NCI-H82 treated with DMSO at 0.1 percent for 48 hours (cell line): ENCODE measurements around the gene MBNL1.
A peak's percentile ranks its signal among the peaks of the same experiment; 100 is the strongest.

Experiments used
- DNase-seq: peaks from one replicate; lab custom pipeline; 2025; ENCODE audit not compliant: unreplicated experiment; lab: John Stamatoyannopoulos, UW

MBNL1 gene

DNA sequence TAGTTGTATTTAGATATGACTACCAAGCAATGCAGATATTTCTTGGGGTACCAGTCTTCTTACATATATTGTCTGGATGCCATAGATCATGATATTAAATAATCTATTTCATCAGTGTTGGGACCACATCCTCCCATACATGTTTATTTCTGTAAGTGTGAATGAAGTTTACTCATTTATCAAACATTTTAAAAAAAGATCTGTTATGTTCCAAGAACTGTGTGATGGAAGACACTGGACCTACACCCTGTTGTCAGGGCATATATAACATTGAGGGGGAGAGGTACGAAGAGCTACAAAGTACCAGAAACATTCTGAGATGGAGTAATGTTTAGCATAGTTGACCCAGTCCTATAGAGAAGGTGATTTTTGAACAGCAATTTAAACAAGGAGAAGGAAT is 26.6 kb downstream of the MBNL1 start:
- no peak for DNase-seq

DNA sequence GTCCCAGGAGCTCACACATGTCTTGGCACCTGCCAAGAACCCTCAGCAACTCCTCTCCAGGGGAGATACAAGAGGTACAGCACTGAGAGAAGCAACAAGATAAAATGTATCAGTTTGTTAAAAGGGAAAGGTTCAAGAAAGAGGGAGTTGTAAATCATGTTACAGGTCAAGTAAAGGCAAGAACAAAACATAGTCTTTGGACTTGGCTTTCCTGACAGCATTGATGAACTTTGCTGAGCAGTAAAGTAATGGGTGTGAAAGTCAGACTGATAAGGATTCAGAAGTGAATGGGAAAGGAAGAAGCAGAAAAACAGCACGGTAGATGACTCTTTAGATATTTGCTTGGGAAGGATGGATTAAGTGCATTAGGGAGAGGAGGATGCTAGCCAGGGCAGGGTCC is 27.1 kb downstream of the MBNL1 start:
- DNase-seq = no peak

DNA sequence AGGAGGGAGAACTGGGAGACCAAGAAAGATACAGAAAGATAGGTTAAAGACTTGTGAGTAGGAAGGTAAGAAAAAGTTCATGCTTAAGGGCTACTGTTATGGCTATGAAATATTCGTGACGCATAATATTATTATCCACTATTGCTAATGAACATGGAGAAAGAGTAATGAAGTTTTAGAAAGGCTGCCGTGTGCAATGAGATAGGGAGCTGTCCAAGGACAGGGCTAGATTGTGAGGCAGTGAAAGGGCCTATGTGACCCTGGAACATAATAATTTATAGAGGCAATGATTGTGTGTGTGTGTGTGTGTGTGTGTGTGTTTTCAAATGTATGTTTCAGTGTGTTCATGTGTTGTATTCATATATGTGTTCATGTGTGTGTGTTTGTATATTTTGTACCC is 27.7 kb downstream of the MBNL1 start:
- no peak for DNase-seq

DNA sequence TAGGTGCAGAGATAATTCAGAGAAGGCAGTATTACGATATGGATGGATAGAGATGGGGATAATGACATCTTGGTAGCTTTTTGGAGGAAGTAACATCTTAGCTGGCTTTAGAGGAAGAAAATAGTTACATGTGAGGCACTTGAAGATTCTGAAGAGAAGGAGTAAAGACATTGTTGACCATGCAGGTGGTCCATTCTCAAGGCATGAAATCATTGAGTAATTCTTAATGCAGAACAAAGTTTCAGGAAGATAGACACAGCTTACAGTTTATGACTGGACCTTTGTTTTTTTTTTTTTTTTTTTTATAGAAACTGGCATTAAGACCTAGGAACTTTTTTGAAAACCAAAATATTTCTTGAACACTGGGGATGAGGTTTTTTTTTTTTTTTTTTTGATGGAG is 28.2 kb downstream of the MBNL1 start:
- no peak for DNase-seq

DNA sequence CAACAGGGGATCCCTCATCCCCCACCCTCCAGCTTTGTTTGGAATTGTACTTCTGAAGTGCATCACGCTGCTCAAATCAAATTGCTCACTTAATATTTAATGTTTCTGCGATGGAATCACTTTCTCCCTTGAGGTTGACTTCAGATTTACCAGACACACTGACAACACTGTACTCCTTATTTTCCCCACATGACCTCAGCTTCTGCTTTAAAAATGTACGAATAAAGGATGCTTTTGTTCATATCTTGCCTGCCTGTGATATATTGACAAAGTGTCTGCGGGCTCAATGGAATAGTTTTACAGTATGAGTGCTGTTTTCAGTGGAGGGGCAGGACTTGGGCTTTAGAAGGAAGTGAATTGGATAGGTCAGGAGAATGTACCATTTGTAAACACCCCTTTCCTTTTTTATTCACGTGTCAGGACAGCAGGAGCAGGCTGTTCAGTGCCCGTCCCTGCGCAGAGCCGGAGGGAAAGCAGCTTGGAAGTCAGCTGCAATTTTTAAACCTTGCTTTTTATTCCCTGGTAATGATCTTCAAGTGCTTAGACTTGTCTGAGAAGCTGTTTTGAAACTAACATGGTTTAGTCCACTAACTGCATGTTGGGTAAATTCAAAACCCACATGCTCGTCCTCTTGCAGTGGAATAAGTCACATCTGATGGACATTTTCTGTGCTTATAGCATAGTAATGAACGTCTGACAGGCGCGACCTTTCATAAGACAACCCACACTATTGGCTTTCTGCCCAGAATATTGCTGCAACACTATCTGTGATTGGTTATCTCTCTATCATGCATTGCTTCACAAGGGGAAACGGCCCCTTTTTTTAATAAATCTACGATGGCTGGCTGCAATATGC is 29.9 kb downstream of the MBNL1 start:
- peak; percentile 79 for DNase-seq

DNA sequence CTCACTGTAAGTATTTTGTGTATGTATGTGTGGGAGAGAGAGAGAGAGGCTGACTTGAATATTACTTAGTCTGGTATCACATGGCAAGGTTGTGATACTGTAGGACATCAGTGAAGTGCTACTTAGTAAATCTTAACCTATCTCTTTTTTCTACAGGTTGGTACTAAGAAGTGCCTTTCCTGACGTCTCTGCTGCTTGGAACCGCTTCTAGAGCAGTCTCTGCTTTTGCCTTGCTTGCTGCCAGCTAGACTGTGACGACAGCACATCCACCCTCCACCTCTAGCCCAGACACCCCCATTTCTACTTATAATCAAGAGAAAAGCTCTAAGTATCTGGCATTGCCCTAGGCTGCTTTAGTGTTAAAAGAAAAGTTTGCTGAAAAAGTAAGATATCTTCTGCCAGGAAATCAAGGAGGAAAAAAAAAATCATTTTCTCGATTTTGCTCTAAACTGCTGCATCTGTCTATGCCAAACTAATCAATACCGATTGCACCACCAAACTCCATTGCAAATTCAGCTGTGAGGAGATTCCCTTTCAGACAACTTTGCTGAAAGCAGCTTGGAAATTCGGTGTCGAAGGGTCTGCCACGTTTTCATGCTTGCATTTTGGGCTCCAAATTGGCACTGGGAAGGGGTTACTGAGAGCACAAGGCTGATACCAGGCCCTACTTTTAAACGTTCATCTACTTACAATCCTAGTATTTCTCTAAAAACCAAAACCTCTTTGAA is 30.7 kb downstream of the MBNL1 start:
- DNase-seq = peak; percentile 79

DNA sequence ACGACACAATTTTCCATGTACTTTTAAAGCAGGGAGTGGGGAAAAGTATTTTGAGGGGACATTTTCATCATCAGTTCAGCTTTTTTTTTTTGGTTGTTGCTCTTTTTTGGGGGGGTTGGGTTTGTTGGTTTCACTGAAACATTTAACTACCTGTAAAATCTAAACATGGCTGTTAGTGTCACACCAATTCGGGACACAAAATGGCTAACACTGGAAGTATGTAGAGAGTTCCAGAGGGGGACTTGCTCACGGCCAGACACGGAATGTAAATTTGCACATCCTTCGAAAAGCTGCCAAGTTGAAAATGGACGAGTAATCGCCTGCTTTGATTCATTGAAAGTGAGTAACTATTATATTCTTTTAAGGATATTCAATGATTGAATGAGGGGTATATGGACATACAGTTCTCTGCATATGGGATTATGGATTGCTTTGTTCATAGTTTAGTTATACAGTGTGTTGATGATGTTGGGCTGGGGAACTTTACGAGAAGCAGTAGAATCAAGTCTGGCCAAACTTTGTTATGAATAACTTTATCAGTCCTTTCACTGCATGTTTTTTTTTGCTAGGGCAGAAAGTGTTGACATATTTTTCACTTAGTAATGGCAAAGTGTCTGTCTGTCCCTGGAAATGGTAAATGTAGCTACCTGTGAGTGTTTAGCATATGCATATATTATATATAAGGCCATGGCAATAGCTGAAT is 31.5 kb downstream of the MBNL1 start:
- DNase-seq = no peak

DNA sequence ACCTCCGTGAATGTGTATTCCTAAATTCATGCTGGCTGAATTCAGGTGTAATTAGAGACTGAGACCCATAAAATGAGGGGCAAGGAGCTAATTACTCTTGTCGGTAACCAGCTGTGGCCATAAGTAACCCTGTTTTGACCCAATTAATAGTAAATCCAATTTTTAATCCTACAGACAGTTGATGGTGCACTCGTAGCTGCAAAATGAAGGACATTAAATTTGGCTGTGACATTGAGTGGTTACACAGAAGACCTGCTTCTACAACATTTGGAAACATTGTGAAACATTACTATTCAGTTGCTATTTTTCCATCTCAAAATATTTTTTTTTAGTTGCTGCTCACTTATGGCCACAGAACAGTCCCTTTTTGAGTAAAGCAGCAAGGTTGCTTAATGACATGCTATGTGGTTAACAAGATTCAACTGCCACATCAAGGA is 33.0 kb downstream of the MBNL1 start:
- DNase-seq = peak; percentile 78

DNA sequence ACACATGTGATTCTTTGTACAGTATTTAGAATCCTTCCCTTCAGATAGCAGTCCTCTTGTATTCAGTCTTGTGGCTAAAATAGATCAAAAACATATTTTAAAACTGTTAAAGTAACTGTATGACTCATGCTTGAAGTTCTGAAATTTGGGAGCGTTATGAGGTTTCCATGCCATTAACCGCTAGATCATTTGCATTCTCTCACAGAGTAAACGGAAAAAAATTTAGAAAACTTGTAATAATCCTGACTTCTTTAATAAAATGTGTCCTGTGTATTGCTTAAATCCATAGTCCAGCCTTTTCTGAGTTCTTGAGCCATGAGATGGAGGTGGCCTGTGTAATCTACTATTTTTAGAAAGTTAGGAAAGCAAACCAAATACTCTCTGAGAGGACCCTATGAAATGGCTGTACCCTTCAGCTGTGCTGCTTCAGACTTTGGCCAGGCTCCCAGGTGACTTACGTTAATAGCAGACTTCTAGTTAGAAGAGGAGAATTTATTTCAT is 33.8 kb downstream of the MBNL1 start:
- peak; percentile 42 for DNase-seq

DNA sequence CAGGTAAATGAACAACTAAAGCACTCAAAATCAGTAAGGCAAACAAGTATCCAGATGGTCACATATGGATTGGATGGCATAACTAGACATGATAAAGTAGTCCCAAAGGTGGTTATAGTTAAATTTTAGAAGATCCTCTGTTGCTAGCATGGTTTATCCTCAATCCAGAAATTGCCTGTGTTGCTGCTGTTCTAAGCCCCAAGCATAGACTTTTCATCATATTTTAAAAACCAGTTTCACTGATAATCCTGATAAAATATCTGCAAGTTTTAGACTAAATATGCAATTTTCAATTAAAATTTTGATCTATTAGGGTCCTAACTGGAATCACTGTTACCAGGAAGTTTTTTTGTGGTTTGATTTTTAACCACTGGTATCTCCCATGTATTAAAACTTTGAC is 35.4 kb downstream of the MBNL1 start:
- peak; percentile 23 for DNase-seq

DNA sequence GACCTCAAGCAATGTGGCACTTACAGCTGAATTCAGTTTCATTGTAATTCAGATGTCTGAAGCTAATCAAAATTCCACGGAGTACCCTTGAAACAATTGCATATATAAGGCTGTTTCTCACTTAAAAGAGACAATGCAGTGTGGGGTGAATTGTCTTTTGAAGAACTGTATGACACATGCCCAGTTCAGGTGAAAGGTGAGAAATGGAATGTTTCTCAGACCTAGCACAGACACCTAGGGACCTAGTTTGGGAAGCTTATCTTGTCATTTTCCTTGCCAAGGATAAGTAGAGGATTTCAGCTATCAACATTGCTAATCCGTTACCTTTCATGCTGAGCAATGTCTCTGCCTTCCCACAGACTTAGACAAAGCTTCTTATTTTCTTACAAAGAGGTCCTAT is 36.3 kb downstream of the MBNL1 start:
- DNase-seq = peak; percentile 61

DNA sequence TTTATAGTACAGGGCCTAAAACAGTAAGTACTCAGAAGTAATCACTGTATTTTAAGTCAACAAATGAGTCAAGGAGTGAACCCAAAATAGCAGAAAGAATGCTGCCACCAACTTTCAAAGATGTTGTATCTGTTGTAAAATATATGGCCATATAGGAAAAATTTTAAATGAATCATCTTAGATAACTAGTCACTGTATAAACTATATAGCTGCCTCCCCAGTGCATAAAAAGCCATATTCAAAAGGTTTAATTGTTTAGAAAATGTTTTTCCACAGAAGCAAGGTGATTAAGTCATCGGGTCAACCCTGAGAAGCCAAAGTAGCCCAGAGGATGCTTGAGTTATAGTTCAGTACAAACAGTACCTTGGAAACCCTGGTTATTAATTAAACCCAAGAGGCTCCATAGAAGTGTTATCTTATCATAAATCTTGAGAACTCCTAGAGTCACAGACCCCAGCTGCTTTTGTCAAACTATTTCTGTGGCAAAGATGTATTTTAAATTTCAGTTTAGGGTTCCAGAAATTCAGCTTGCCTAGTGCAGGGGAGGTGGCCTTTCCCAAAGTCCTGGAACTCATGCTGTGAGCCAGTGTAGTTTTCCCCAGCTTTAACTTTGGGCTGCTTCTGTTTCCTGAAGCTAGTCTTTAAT is 39.2 kb downstream of the MBNL1 start:
- no peak for DNase-seq

DNA sequence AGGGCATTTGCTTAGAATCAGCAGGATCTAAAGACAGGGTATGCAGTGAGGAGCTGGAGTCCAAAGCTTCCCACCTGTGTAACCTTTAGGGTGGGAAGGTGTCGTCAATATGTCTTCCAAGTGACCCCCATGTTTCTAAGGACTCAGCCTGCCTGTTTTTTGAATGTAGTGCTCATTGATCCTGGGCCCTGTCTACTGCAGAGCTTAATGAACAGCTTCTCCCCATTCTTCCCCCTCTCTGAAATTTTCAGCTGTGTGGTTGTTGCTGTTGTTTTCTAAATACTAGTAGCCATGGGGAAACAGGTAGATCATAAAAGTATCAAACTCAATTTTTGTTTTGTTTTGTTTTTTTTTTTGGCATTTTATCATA is 39.7 kb downstream of the MBNL1 start:
- no peak for DNase-seq

DNA sequence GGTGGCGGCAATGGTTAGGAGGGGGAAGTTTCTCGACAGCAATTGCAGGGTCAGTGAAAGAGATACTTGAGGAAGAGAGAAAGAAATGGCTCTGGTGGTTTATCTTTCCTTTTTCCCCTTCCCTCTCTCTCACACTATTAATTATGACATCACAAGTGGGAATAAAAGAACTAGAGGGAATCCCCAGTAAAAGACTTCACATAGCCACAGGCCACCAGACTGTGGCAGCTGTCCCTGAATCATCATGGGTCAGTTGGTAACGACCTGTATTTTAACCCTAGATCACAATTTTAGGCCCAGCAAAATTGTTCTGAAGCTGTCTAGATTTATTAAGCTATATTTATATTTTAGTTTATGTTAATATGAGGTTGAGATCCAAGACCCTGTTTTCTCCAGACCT is 40.3 kb downstream of the MBNL1 start:
- no peak for DNase-seq

DNA sequence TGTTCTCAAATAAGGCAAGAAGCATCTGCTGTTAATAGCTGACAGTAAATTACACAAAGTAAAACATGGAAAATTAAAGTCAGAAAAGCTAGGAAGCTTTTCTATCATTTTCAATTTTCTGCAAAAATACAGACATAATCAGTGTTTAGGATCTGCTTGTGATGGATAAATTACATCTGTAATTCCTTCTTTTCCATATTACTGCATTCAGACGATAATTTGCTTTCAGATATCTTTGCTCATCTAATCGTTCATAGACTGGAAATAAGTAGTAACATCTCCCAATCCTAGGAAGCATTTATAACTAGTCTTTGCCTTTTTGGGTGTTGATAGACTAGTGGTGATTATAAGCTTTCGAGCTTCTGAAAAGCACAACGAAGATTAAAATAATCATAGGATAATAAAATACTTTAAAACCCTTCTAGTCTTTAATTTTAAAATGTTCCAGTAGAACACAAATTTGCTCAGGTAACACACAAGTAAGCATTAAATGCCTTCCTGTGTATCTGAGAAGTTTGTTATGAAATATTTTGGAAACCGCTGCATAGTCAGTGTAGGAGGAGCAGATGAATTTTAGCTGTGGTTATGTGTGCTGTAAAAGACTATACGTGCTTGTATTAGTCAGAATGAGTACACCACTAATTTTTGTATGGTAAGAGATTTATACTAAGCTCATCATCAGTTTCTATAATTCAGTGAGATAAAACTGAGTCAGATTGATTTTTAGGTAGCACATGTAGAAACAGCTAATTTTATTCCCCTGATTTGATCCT is 41.0 kb downstream of the MBNL1 start:
- no peak for DNase-seq

DNA sequence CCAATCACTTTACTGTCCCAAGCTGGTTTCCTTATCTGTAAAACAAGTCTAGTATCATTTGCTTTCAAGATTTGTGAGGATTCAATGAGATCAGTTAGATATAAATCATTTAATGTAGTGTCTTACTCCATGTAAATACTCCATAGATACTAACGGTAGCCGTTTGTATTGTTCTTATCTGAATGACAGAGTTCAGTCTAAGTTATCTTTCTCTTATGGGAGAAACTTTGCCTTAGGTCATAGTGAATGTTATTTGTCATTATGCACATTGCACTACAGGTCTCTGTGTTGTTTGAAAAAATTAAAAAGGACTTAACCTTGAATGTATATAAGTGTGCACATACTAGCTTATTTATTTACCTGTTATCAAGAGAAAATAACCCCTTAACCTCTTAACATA is 44.7 kb downstream of the MBNL1 start:
- no peak for DNase-seq

DNA sequence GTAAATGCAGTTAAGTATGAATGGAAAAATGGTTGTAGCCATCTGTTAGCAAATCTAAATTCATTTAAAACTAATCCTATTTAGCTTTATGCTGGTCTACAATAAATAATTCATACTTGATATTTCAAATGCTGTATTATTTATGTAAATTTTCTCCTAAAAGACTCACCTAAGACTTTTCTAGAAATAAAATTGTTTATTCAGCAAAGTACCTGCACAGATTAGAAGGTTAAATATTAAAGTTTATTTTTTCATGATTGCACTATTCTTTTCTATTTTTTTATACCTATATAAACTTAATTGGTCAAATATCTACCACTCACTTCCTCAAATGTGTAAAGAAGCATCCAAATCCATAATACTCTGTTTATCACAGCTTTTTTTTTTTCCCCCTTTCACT is 45.2 kb downstream of the MBNL1 start:
- no peak for DNase-seq

DNA sequence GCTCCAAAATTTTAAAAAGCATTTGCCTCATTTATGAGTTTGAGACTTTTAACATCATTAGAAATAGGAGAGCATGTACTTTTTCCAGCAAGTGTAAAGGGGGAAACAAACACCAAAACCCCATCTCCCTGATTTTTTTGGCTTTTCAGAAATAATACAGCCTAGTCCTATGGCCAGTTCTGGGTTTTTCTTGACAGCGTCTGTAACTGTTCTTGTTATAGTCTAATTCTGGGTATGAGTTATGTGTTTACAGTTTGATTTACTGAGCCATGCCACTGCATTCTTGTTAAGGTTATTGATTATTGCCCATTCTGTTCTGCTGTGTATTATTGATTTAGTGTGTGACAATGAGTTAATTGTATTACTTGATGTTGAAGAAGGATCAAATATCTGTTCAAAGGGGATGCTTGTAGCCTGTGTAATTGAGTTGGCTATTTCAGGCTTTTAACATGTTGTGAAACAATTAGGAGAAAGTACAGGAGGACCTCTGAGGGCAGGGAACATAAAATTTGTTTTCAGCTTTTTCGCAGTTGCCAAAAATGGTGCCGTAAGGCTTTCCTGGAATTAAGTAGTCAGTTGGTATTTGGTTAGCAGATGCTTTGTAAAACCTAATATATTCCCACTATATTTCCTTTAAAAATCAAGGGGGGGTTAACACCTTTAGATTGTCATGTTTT is 46.1 kb downstream of the MBNL1 start:
- no peak for DNase-seq

DNA sequence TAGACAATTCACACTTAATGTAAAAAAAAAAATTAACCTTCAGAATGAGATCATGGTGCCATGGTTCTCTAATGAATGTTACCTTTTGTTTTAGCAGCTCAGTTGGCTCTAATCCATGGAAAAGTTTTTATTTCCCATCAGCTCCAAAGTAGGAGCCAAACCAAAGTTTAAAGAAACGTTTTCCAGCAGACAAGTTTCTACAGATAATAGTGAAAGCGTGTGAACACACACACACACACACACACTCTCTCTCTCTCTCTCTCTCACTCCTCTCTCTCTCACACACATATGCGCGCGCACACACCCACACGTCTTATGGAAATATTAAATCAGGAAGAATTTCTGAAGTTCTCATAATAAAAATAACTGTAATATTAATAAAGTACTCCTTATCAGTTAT is 46.9 kb downstream of the MBNL1 start:
- no peak for DNase-seq

DNA sequence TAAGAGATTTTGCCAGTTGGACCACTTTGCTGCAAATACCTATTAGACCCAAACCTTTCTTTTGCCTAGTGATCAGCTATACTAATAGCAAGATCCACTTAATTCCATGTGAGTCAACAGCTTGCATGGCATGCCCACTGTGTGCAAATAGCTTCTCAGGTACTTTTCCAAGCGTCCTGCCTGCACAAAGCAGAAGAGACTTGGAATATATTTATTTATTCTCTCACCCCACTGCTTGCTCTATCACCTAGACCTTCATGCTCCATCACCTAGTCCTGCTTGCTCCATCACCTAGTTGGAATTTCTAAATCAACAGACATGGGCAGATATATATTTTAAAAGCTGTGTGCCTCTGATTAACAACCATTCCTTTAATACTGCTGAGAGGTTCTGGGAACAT is 47.6 kb downstream of the MBNL1 start:
- DNase-seq = no peak
